ENCODE measurements around the gene NME8.

Gene NME8

GRCh38 chr7:37901236-37901827, 52.9 kb downstream of the NME8 start:
- peak; percentile 38 for DNase-seq

GRCh38 chr7:37901890-37902524, 53.6 kb downstream of the NME8 start:
- DNase-seq: no peak

- DNase-seq: no peak
These were observed 59.9 kb downstream of the NME8 start for GRCh38 chr7:37908221-37908788.

GRCh38 chr7:37912756-37913155, 64.4 kb downstream of the NME8 start:
- no peak for DNase-seq

- DNase-seq: no peak
These were observed 67.0 kb downstream of the NME8 start for GRCh38 chr7:37915438-37915837.

- DNase-seq: peak; percentile 82
These were observed 67.7 kb downstream of the NME8 start for GRCh38 chr7:37916017-37916672.

GRCh38 chr7:37916673-37917660, 68.6 kb downstream of the NME8 start, which contains the start of gene SFRP4:
Gene SFRP4, minus strand, starts transcription at chr7:37916817. Its CDS starts 280 bp downstream, at chr7:37916537.
- peak; percentile 80 for DNase-seq

GRCh38 chr7:37918526-37918925, 70.1 kb downstream of the NME8 start:
- DNase-seq: no peak

GRCh38 chr7:37920305-37920848, 72.0 kb downstream of the NME8 start, which contains the start of gene EPDR1:
Gene EPDR1, plus strand, starts transcription at chr7:37920640. Its CDS starts 300 bp downstream, at chr7:37920940.
- no peak for DNase-seq

- peak; percentile 87 for DNase-seq
These were observed 72.7 kb downstream of the NME8 start for GRCh38 chr7:37920849-37921805.

GRCh38 chr7:37921876-37922275, 73.5 kb downstream of the NME8 start:
- no peak for DNase-seq

GRCh38 chr7:37923996-37924395, 75.6 kb downstream of the NME8 start:
- no peak for DNase-seq

- DNase-seq: no peak
These were observed 76.2 kb downstream of the NME8 start for GRCh38 chr7:37924491-37925041.

GRCh38 chr7:37925620-37926019, 77.2 kb downstream of the NME8 start:
- DNase-seq: no peak

- DNase-seq: no peak
These were observed 79.5 kb downstream of the NME8 start for GRCh38 chr7:37927773-37928444.

- DNase-seq: no peak
These were observed 80.5 kb downstream of the NME8 start for GRCh38 chr7:37928878-37929277.

GRCh38 chr7:37930226-37930948, 82.0 kb downstream of the NME8 start:
- DNase-seq: no peak

- no peak for DNase-seq
These were observed 84.1 kb downstream of the NME8 start for GRCh38 chr7:37932543-37932942.

GRCh38 chr7:37933018-37933566, 84.7 kb downstream of the NME8 start:
- DNase-seq: no peak

All from retina (tissue), 1 donor.